HG03135 (cell line): ENCODE results near the gene MTX3.

Source experiments
- ATAC-seq: cut with Tn5 transposase; IDR thresholded peaks from one replicate; pipeline ENCODE4 v1.9.1; 2021; ENCODE audit warnings: mild to moderate bottlenecking, moderate library complexity; ENCODE audit not compliant: unreplicated experiment

The MTX3 gene

DNA sequence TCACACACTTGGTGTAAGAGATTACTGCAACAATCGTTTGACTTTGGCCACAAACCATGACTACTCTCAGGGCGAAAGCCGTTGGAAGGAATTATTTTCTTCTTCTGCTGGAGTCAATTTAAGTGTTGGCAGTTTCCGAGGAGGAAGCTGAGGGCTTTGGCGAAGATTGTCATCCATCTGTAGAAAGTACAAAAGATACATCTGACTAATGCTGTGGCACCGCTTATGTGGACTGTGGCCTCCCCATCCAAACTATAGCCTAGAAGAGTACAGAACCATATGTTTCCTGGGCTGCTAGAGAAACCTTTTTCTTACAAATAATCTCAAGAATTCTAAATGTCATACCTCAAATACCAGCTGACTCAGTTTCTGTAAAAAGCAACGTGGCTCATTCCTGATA is 7.4 kb downstream of the MTX3 start:
- no peak for ATAC-seq

DNA sequence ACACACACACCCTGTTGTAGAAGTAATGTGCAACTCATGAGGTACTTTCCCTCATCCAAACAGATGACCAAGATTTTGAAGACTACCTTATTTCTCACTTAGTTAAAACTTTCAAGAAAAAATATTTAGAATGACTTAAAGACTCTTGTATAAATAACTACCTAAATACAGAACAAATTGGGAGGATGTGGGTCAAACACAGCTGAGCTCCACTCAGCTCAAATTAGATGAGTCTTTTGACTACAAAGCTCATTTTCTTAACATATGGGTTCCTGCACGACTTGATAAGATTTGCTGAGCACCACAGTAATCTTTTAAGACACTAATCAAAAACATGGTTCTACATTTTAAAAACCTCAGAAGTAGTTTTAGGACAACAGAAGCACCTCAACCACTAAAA is 8.9 kb downstream of the MTX3 start:
- ATAC-seq: no peak

DNA sequence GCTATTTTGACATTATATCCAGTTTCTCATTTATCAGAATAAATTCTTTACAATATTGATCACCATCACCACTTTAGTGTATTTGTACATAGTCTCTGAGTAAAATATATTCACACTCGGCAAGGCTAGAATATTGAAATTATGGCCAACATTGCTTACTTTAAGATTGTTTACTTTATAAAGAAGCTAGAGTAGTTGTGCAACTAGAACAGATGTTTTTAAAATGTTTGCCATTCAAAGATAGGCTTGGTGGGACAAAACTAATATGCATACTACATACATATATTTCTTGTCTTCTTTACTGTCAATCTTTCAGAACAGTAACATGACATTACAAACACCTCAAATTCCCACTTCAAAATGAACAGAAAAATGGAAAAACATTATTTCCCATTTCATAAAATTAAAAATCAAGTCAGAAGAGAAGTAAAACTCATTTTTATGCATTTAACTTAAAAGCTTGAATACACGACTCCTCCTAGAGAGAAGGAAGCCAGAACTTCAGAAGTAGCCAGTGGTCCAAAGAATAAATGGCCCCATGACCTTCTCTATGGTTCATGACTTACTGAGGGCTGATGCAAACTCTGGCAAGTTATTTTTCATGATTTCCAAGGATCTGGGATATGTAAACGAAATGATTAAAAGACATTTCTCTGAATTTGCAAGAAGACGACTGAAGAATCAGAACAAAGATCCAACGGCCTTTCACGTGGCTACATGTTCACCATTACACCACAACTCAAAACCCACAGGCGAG is 14.1 kb downstream of the MTX3 start:
- no peak for ATAC-seq

GRCh38 chr5:79975422-79975821 is 15.6 kb downstream of the MTX3 start:
- ATAC-seq: no peak

DNA sequence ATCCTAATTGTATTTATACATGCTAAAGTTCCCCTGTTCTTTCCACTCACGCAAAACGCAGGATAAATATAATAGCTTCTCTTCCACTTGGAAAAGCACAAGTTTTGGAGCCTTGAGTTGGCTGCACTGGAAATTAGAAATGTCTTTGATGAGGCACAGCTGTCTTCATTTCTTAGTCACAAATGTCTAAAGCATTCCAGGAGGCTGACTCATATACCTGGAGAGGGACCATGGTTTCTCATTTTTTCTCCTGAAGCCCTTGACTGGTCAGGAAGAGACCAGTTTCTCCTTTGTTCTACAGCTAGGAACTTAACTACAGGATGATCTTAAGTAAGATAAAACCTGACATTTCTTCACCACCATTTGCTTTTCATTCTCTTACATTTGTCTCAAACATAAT is 16.2 kb downstream of the MTX3 start:
- ATAC-seq: no peak

- ATAC-seq: no peak
Measured at GRCh38 chr5:79973996-79974395, 17.1 kb downstream of the MTX3 start.

DNA sequence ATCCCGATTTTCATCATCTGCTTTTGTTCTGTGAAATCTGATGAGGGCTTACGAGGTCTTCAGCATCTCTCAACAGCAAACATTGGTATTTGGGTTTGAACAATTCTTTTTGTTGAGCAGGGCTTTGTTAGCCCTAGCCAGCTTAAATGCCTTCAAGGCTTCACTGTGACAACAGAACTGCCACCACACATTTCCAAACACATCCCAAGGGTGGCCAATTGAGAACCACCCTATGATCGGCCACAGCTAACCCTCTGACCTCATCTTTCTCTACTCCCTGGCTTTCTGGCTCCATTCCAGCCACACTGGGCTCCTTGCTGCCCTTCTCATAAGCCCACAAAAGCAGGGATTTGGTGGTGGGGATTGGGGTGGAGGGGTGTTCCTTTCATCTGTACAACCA is 17.6 kb downstream of the MTX3 start:
- no peak for ATAC-seq

DNA sequence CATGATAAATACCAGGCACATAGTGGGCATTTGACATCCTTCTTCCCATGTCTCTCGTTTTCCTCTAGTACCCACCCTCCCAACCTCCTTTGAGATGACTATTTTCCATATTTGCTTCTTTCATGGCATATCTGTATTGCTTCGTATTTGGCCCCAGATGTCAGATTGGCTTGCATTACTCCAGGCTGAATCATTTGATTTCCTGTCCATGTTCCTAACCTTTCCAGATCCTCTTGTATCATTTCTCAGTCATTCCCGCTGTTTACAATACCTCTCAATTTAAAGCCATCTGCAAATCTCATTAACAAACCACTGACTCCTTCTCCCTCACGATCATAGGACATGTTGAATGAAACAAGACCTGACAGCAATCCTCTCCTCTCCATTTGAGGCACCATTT is 19.9 kb downstream of the MTX3 start:
- no peak for ATAC-seq

DNA sequence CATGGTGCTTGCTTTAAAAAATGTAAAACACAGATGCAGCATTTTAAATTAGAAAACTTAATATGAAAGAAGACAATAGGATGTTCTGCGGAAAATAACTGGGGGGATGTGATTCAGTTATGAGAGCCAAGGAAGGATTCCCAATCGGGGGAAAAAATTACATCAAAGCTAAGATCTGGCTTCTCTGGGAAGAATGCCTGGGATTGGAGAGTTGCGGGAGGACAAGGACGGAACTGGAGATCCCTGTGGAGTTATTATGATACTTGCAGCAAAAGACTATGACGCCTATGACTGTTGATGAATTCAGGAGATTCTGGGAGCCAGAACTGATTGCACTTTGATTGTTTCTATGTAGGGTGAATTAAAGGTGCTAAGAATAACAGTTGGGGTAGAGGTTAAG is 24.6 kb downstream of the MTX3 start:
- no peak for ATAC-seq

- ATAC-seq: no peak
Measured at GRCh38 chr5:79964136-79964535, 26.9 kb downstream of the MTX3 start.

- ATAC-seq: no peak
Measured at GRCh38 chr5:79963261-79964061, 27.6 kb downstream of the MTX3 start.

- ATAC-seq: no peak
Measured at GRCh38 chr5:79962575-79963222, 28.4 kb downstream of the MTX3 start.

- ATAC-seq: no peak
Measured at GRCh38 chr5:79961716-79962574, 29.1 kb downstream of the MTX3 start.

GRCh38 chr5:79959407-79959806 is 31.7 kb downstream of the MTX3 start:
- no peak for ATAC-seq

DNA sequence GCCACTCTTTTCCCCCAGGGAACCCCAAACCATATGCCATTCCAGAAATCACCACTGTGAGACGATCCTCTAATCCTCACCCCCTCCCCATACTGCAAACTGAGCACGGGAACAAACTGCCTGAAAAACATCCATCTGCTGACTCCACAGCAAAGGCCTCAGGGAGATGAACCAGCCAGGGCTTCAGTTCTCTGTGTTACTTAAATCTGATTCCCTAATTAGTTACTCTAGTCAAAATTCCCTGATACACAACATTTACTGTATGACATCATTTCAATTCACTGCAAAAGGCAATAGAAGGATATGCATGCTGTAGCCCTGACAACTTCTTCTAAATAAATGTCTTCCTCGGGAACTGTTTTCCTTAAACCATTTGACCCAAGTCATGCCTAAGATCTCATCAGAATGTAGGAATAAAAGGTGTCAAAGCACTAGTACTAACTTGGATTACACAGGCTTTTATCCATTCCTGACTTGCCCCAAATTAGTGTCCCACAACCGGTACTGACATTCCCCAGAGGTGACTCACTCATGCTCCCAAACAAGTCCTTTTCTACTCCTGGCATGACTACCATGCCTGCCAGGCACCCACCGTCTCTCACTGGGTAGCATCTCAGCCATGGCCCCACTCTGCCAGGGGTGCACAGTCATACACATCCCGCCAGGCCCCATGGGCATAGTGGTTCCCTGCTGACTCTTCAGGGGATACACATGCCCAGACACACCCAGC is 35.0 kb downstream of the MTX3 start:
- ATAC-seq: no peak

GRCh38 chr5:79955356-79955895 is 35.6 kb downstream of the MTX3 start:
- ATAC-seq: no peak

DNA sequence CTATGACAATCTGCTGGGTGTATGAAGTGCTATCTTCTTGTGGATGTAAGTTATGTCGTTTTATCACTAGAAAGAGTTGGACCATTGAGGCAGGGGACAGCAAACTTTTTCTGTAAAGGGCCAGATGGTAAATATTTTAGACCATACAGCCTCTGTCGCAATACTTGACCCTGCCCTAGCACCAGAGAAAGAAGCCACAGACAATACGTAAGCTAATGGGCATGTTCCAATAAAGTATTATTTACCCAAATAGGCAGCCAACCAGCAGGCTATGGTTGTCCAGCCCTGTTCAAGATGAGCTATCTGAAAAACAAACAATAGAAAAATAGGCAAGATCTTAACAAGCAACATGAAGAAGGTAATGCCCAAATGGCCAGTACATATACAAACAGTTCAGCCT is 36.4 kb downstream of the MTX3 start:
- no peak for ATAC-seq

DNA sequence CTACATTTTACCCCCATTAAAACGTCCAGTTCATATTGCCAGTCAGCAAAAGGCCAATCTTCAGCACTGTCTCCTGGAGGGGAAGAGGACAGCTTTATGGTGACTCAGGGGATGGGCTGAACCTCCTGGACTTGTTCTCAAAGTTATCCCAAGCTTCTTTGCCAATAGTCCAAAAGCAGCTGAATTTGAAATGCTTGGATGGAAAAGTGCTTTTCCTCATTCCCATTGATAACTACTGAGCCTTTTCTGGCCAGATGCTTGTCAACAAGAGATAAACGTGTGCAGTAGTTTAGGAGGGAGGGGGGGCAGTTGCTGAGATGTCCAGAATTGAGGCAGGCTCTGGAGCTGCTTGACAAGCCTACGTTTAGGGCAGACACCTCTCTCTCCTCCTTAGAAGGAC is 43.5 kb downstream of the MTX3 start:
- no peak for ATAC-seq

DNA sequence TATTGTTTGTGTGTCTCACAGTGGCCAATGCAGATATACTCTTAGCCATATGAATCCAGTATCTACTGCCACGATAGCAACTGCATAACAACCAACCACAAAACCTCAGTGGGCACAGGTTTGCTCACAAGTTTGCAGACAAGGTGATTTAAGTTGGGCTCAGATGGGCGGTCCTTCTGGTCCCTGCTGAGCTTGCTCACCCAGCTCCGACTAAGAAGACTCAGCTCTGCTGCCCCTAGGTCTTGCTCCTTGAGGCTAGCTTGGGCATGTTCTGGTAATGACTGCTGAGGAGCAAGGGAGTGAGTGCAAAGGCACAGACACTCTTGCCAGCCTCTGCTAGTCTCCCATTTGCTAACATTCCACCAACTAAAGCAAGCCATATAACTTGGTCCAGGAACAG is 52.6 kb downstream of the MTX3 start:
- ATAC-seq: no peak

GRCh38 chr5:79936646-79937216 is 54.3 kb downstream of the MTX3 start:
- ATAC-seq: no peak
